Type B pancreatic cell (in vitro differentiated cells): ENCODE data around the gene SLC12A4. TPM values are rescaled to one million over a fixed set of nuclear protein-coding genes. Genes with fewer than 3 reads are reported as not detected.

Source experiments
- DNase-seq: peaks from one replicate; pipeline ENCODE4 v3.0.0; 2021; ENCODE audit warnings: mixed read lengths; ENCODE audit not compliant: unreplicated experiment; ENCODE audit errors: extremely low spot score
- H3K27ac Mint-ChIP-seq: 2 replicates; pipeline ENCODE4 v1.8.0; 2021; ENCODE audit warnings: mild to moderate bottlenecking, mixed read lengths
- H3K27me3 Mint-ChIP-seq: 2 replicates; pipeline ENCODE4 v1.8.0; 2021; ENCODE audit warnings: mixed read lengths
- H3K36me3 Mint-ChIP-seq: 2 replicates; pipeline ENCODE4 v1.8.0; 2021; ENCODE audit warnings: mixed read lengths
- H3K4me1 Mint-ChIP-seq: one replicate; pipeline ENCODE4 v1.8.0; 2021; ENCODE audit warnings: mixed read lengths; ENCODE audit not compliant: unreplicated experiment
- H3K4me3 Mint-ChIP-seq: 2 replicates; pipeline ENCODE4 v1.8.0; 2021; ENCODE audit warnings: mild to moderate bottlenecking, mixed read lengths
- H3K9me3 Mint-ChIP-seq: 2 replicates; pipeline ENCODE4 v1.8.0; 2021; ENCODE audit warnings: mixed read lengths
- total RNA-seq: library from RNA; stranded (reverse); gene quantifications from 2 replicates; pipeline ENCODE4 v1.2.1, GENCODE V29; 2021; ENCODE audit warnings: low replicate concordance
- TF ChIP-seq, protein P1 (sequence below): fragments of 200-600 bp; sonication (generic); conservative IDR thresholded peaks from 2 replicates; pipeline ENCODE4 v1.5.0; 2021; ENCODE audit warnings: antibody characterized with exemption, mild to moderate bottlenecking

The SLC12A4 gene
- total RNA-seq, 1 donor from 2014 or later, result 48.1 TPM

GRCh38 chr16:67965668-67966548 lies 2.5 kb downstream of the SLC12A4 start:
- Mint-ChIP-seq H3K27ac (peak overlapping the region; percentile 98), H3K4me3 (peak overlapping the region; percentile 89), H3K4me1 (peaks cover 28% of the 10 kb centered on the region), H3K36me3 (peaks cover 12% of the 10 kb centered on the region), H3K27me3 (peaks cover 7% of the 10 kb centered on the region), H3K9me3 (no peaks in the 10 kb centered on the region)
- DNase-seq, result no peak
- TF ChIP-seq, protein P1, sequence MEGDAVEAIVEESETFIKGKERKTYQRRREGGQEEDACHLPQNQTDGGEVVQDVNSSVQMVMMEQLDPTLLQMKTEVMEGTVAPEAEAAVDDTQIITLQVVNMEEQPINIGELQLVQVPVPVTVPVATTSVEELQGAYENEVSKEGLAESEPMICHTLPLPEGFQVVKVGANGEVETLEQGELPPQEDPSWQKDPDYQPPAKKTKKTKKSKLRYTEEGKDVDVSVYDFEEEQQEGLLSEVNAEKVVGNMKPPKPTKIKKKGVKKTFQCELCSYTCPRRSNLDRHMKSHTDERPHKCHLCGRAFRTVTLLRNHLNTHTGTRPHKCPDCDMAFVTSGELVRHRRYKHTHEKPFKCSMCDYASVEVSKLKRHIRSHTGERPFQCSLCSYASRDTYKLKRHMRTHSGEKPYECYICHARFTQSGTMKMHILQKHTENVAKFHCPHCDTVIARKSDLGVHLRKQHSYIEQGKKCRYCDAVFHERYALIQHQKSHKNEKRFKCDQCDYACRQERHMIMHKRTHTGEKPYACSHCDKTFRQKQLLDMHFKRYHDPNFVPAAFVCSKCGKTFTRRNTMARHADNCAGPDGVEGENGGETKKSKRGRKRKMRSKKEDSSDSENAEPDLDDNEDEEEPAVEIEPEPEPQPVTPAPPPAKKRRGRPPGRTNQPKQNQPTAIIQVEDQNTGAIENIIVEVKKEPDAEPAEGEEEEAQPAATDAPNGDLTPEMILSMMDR, result no peak

- H3K27ac Mint-ChIP-seq, result peak overlapping the region; percentile 55
Observed at GRCh38 chr16:67964477-67965131, 3.8 kb downstream of the SLC12A4 start.

DNA sequence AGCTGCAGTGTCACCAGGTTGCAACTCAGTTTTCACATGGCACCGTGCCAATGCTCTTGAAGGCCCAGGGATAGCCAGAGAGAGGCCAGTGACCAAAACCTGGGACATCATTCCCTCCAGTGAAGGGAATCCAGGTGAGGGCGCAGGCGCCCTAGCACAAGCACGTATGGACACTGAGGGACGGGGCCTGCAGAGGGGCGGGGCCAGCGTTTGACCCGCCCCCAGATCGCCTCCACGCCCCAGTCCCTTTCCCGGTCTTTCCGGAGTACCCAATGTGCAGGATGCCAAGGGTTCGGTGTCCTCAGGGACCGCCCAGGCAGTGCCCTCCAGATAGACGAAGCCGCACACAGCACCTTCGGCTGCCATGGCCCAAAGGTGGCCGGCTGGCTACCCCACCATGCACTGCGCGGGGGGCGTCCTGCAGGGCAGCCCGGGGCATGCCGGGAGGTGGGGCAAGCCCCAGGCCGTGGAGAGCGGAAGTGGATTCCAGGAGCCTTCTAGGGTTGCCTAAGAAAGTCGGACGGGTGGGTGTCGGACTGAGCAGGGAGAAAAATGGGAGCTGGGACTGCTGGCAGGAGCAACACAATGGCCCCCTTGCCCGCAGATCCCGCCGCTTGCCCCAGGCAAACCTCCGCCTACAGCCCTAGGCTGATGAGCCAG lies 4.6 kb downstream of the SLC12A4 start:
- Mint-ChIP-seq H3K4me1 (peaks cover 28% of the 10 kb centered on the region), H3K9me3 (no peaks in the 10 kb centered on the region), H3K4me3 (no peak overlapping the region), H3K27ac (no peak overlapping the region), H3K27me3 (peaks cover 3% of the 10 kb centered on the region), H3K36me3 (peaks cover 13% of the 10 kb centered on the region)
- no peak for DNase-seq
- TF ChIP-seq, protein P1, result no peak

More at GRCh38 chr16:67964477-67965131, 3.8 kb downstream of the SLC12A4 start:
- peak overlapping the region; percentile 49 for H3K4me3 Mint-ChIP-seq
- H3K36me3 Mint-ChIP-seq, result peaks cover 13% of the 10 kb centered on the region
- no peaks in the 10 kb centered on the region for H3K9me3 Mint-ChIP-seq
- H3K27me3 Mint-ChIP-seq, result peaks cover 7% of the 10 kb centered on the region
- no peak for DNase-seq
- TF ChIP-seq, protein P1, result no peak
- H3K4me1 Mint-ChIP-seq, result peaks cover 28% of the 10 kb centered on the region

DNA sequence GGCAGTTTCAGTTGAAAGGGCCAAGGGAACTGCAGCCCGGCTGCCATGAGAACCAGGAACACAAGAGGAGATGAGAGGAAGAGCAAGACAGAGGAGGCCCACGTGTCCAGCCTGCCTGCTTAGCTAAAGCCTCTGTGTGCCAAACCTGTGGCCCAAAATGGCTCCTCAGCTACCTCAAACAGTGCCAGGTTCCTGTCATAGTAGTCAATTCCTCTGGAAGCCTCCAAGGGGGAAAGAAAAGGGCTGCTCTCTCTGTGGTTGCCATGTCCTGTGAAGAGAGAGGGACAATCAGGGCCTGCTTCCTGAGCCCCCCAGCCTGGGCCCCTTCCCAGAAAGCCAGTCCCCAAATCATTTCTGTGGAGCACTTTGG lies 5.2 kb downstream of the SLC12A4 start:
- H3K27me3 Mint-ChIP-seq, result peaks cover 3% of the 10 kb centered on the region
- peaks cover 16% of the 10 kb centered on the region for H3K36me3 Mint-ChIP-seq
- no peak overlapping the region for H3K4me3 Mint-ChIP-seq
- no peaks in the 10 kb centered on the region for H3K9me3 Mint-ChIP-seq
- no peak for DNase-seq
- H3K27ac Mint-ChIP-seq, result no peak overlapping the region
- TF ChIP-seq, protein P1, result no peak
- peaks cover 28% of the 10 kb centered on the region for H3K4me1 Mint-ChIP-seq

- no peak overlapping the region for H3K4me3 Mint-ChIP-seq
- H3K27ac Mint-ChIP-seq, result no peak overlapping the region
- H3K27me3 Mint-ChIP-seq, result no peaks in the 10 kb centered on the region
- DNase-seq, result no peak
- peaks cover 21% of the 10 kb centered on the region for H3K4me1 Mint-ChIP-seq
- peaks cover 18% of the 10 kb centered on the region for H3K36me3 Mint-ChIP-seq
- TF ChIP-seq, protein P1, result no peak
- no peaks in the 10 kb centered on the region for H3K9me3 Mint-ChIP-seq
Observed at GRCh38 chr16:67962135-67962534, 6.3 kb downstream of the SLC12A4 start.
